ENCODE data around the gene SORCS1.

- TF ChIP-seq CTCF (IDR thresholded peaks at IDR 0.05; ENCODE audit: low read length) (no peak), EZH2 (optimal IDR thresholded peaks at IDR 0.05; ENCODE audit: low read depth, low read length) (no peak)
Observed at GRCh38 chr10:106825576-106826364, 338.7 kb downstream of the SORCS1 start.
